HEK293T (cell line): ENCODE measurements around the gene TBX21.

Experiments used
- FOXA1 ChIP-seq: fragments of 450-650 bp; IDR thresholded peaks from 2 replicates; pipeline ENCODE4 v1.6.1; 2016; ENCODE audit warnings: mild to moderate bottlenecking
- FOXK2 ChIP-seq: fragments of 450-650 bp; IDR thresholded peaks from 2 replicates; pipeline ENCODE4 v1.6.1; 2016; ENCODE audit warnings: mild to moderate bottlenecking
- FOXM1 ChIP-seq: fragments of 450-650 bp; IDR thresholded peaks from 2 replicates; pipeline ENCODE4 v1.6.1; 2017; ENCODE audit warnings: mild to moderate bottlenecking, borderline replicate concordance
- HDGF ChIP-seq: fragments of 450-650 bp; IDR thresholded peaks from 2 replicates; pipeline ENCODE4 v1.6.1; 2017; ENCODE audit warnings: antibody characterized with exemption, borderline replicate concordance
- TARDBP ChIP-seq: fragments of 450-650 bp; IDR thresholded peaks from 2 replicates; pipeline ENCODE4 v1.6.1; 2016

GRCh38 chr17:47724705-47725104 lies 8.3 kb upstream of the TBX21 start:
- no peak for TF ChIP-seq HDGF
- TF ChIP-seq FOXM1, result no peak
- TF ChIP-seq TARDBP, result no peak
- no peak for TF ChIP-seq FOXA1
- no peak for TF ChIP-seq FOXK2
